Loucy (cell line): Measurements from ENCODE around the gene MAP3K15.

Experiments used
- H2AFZ ChIP-seq: fragments of 200-600 bp; sonication (generic); 2 replicates; pipeline ENCODE4 v1.6.0; 2016; ENCODE audit warnings: antibody characterized with exemption, mild to moderate bottlenecking, low read length, moderate library complexity
- H3F3A ChIP-seq: fragments of 200-600 bp; 2 replicates; pipeline ENCODE4 v1.6.0; 2016; ENCODE audit warnings: antibody characterized with exemption, low read depth, mild to moderate bottlenecking
- H3K27me3 ChIP-seq: fragments of 200-600 bp; sonication (generic); 2 replicates; pipeline ENCODE4 v1.6.1; 2014; ENCODE audit warnings: low read length, mild to moderate bottlenecking; ENCODE audit not compliant: insufficient read depth, poor library complexity, severe bottlenecking
- H3K36me3 ChIP-seq: fragments of 200-600 bp; sonication (generic); 2 replicates; pipeline ENCODE4 v1.6.1; 2016; ENCODE audit warnings: low read length; ENCODE audit not compliant: insufficient read depth
- H3K4me1 ChIP-seq: fragments of 200-600 bp; sonication (generic); 2 replicates; pipeline ENCODE4 v1.5.1; 2014; ENCODE audit warnings: low read length, mild to moderate bottlenecking; ENCODE audit not compliant: insufficient read depth, poor library complexity, severe bottlenecking
- H3K4me2 ChIP-seq: fragments of 200-600 bp; sonication (generic); 2 replicates; pipeline ENCODE4 v1.6.0; 2014; ENCODE audit warnings: antibody characterized with exemption, low read length, low read depth, mild to moderate bottlenecking; ENCODE audit not compliant: poor library complexity, severe bottlenecking
- H3K4me3 ChIP-seq: fragments of 200-600 bp; sonication (generic); 2 replicates; pipeline ENCODE4 v1.5.1; 2014; ENCODE audit warnings: low read length, mild to moderate bottlenecking, mixed read lengths; ENCODE audit not compliant: poor library complexity, severe bottlenecking
- H3K79me2 ChIP-seq: fragments of 200-600 bp; sonication (generic); 2 replicates; pipeline ENCODE4 v1.6.1; 2014; ENCODE audit warnings: low read length; ENCODE audit not compliant: insufficient read depth
- H3K9ac ChIP-seq: fragments of 200-600 bp; sonication (generic); 2 replicates; pipeline ENCODE4 v1.6.0; 2014; ENCODE audit warnings: mild to moderate bottlenecking, low read depth, low read length, moderate library complexity; ENCODE audit not compliant: poor library complexity, severe bottlenecking
- H3K9me2 ChIP-seq: fragments of 200-600 bp; sonication (generic); replicated peaks from 2 replicates; pipeline ENCODE4 v1.6.1; 2016; ENCODE audit warnings: low read depth, low read length, mixed read lengths
- H3K9me3 ChIP-seq: fragments of 200-600 bp; sonication (generic); 2 replicates; pipeline ENCODE4 v1.6.1; 2014; ENCODE audit warnings: mild to moderate bottlenecking, antibody characterized with exemption, low read length, low read depth; ENCODE audit not compliant: insufficient read depth
- H4K20me1 ChIP-seq: fragments of 200-600 bp; sonication (generic); 2 replicates; pipeline ENCODE4 v1.6.0; 2014; ENCODE audit warnings: antibody characterized with exemption, low read length, mild to moderate bottlenecking; ENCODE audit not compliant: insufficient read depth, poor library complexity, severe bottlenecking
- EZH2phosphoT487 ChIP-seq: fragments of 200-600 bp; IDR thresholded peaks from 2 replicates; pipeline ENCODE4 v1.6.1; 2018; ENCODE audit warnings: antibody characterized with exemption, mild to moderate bottlenecking, moderate library complexity, borderline replicate concordance
- TF ChIP-seq, protein P1 (sequence below): fragments of 200-600 bp; sonication (generic); conservative IDR thresholded peaks from 2 replicates; pipeline ENCODE4 v1.5.1; 2014; ENCODE audit warnings: mild to moderate bottlenecking, antibody characterized with exemption, low read length

MAP3K15 gene

DNA sequence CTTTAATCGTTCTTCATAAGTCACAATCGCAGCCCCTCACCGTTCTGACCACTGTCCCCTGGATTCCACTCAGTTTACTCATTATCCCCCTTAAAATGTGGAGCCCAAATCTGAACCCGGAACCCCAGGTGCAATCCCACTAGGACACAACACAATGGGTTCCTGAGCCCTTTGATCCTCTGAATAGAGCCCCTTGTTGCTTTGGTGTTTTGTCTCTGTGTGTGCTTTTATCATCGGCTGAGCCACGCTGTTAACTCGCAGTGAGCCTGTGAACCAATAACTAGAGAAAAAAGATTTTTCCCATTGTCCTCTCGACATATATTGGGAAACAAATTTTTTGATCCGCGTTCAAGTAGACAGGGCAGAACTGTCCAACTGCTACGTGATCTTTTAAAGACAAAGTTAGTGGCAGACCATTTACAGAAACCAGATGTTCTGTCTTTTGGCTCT lies 172.2 kb downstream of the MAP3K15 start:
- Histone ChIP-seq H3K9me2 (no peaks in the 10 kb centered on the region), H3K9ac (peak overlapping the region; percentile 71), H3K36me3 (no peaks in the 10 kb centered on the region), H3K79me2 (peaks cover 41% of the 10 kb centered on the region), H3K27me3 (no peaks in the 10 kb centered on the region), H2AFZ (peak overlapping the region; percentile 90), H3K4me3 (peak overlapping the region; percentile 86), H3K4me2 (peak overlapping the region; percentile 84), H4K20me1 (peaks cover 13% of the 10 kb centered on the region), H3K9me3 (no peaks in the 10 kb centered on the region), H3F3A (no peaks in the 10 kb centered on the region), H3K4me1 (peaks cover 9% of the 10 kb centered on the region)
- TF ChIP-seq EZH2phosphoT487: no peak
- TF ChIP-seq, protein P1, sequence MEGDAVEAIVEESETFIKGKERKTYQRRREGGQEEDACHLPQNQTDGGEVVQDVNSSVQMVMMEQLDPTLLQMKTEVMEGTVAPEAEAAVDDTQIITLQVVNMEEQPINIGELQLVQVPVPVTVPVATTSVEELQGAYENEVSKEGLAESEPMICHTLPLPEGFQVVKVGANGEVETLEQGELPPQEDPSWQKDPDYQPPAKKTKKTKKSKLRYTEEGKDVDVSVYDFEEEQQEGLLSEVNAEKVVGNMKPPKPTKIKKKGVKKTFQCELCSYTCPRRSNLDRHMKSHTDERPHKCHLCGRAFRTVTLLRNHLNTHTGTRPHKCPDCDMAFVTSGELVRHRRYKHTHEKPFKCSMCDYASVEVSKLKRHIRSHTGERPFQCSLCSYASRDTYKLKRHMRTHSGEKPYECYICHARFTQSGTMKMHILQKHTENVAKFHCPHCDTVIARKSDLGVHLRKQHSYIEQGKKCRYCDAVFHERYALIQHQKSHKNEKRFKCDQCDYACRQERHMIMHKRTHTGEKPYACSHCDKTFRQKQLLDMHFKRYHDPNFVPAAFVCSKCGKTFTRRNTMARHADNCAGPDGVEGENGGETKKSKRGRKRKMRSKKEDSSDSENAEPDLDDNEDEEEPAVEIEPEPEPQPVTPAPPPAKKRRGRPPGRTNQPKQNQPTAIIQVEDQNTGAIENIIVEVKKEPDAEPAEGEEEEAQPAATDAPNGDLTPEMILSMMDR: no peak

DNA sequence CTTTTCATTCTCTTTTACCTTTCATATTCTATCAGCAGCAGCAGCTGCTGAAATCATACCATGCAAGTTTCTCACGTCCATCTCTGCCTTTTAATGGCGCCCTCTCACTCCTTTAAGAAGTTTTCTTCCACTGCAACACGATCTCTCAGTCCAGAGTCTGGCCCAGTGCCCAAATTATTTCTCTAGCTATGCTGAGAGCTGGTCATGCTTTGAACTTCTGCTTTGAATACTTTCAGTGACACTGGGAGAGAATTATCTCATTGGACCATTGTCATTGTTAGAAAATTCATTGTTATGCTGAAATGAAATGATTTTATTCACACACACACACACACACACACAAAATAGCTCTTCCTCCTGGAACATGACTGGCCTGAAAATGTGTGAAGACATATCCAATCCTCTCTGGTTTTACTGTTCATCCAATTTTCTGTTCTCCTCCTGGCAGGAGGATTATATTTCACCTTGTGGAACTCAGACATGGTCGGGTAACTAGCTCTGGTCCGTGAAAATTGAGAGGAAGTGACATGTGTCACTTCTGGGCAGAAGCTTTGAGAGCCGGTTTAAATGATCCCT lies 172.9 kb downstream of the MAP3K15 start:
- Histone ChIP-seq H3F3A (no peaks in the 10 kb centered on the region), H3K4me2 (peak overlapping the region; percentile 84), H3K4me1 (peaks cover 4% of the 10 kb centered on the region), H3K27me3 (no peaks in the 10 kb centered on the region), H3K9me2 (no peaks in the 10 kb centered on the region), H3K79me2 (peaks cover 34% of the 10 kb centered on the region), H4K20me1 (peaks cover 9% of the 10 kb centered on the region), H3K9ac (peak overlapping the region; percentile 71), H3K36me3 (no peaks in the 10 kb centered on the region), H3K9me3 (no peaks in the 10 kb centered on the region), H2AFZ (no peak overlapping the region), H3K4me3 (no peak overlapping the region)
- TF ChIP-seq EZH2phosphoT487: no peak
- TF ChIP-seq, protein P1: no peak

DNA sequence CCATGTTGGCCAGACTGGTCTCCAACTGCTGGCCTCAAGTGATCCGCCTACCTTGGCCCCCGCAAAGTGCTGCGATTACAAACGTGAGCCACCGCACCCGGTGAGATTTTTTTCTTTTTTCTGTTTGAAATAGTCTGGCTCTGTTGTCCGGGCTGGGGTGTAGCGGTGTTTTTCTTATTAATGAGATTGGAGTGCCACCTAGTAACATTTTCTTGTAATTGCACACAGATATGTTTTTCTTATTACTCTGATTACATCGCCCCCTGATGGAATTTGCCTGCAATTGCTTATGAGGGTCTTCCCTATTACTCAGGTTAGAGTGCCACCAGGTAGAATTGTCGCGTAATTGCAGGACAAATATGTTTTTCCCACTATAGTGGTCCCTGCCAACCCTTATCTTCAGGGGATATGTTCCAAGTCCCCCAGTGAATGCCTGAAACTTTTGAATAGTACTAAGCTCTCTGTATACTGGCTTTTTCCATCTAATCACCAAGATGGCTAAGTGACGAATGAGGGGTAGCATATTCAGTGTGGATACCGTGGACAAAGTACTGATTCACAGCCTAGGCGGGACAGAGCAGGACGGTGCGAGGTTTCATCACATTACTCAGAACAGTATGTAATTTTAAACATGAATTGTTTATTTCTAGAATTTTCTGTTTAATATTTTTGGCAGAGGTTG lies 180.2 kb downstream of the MAP3K15 start:
- no peak overlapping the region for H3K4me3 ChIP-seq
- H3F3A ChIP-seq: no peaks in the 10 kb centered on the region
- no peaks in the 10 kb centered on the region for H3K36me3 ChIP-seq
- H3K9me2 ChIP-seq: no peaks in the 10 kb centered on the region
- H3K4me2 ChIP-seq: no peak overlapping the region
- TF ChIP-seq, protein P1: peak; percentile 61
- TF ChIP-seq EZH2phosphoT487: no peak
- H3K9me3 ChIP-seq: no peaks in the 10 kb centered on the region; the same call in 1 of the 2 replicates
- no peaks in the 10 kb centered on the region for H3K27me3 ChIP-seq
- no peaks in the 10 kb centered on the region for H3K79me2 ChIP-seq
- no peak overlapping the region for H3K9ac ChIP-seq
- H4K20me1 ChIP-seq: no peaks in the 10 kb centered on the region
- no peaks in the 10 kb centered on the region for H3K4me1 ChIP-seq
- H2AFZ ChIP-seq: no peak overlapping the region
